GM18505 (cell line): ENCODE measurements around the gene CLASP2.

Experiments
- ATAC-seq: cut with Tn5 transposase; IDR thresholded peaks from one replicate; pipeline ENCODE4 v1.9.1; 2021; ENCODE audit not compliant: unreplicated experiment
- POLR2A ChIP-seq: IDR thresholded peaks from 4 replicates; pipeline ENCODE4 v1.6.1; 2011; ENCODE audit warnings: borderline replicate concordance; ENCODE audit not compliant: insufficient read depth, insufficient read length; ENCODE audit errors: extremely low read depth

Gene CLASP2

DNA sequence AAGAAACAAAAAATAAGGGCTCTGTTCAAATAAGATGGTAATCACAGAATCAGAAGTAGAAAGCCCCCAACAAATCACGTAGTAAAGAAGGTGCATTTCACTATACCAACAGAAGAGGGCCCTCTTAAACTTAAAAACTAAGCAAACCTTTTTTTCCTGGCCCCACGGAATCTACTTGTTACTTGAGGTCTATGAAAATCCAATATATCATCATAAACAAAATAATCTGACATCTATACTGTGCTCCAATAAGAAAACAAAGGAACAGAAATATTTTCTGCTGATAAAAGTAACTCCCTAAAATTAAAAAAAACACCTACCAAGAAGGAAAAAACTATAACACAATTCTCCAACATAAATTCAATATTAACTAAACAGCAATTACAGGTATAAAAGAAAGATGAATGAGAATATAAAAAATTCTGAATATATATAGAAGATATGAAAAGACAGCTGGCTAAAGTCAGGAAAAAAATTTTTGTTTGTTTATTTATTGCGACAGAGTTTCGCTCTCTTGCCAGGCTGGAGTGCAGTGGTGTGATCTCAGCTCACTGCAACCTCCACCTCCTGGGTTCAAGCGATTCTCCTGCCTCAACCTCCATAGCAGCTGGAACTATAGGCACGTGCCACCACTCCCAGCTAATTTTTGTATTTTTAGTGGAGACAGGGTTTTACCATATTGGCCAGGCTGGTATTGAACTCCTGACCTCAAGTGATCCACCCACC, 81.8 kb downstream of the CLASP2 start:
- no peak for ATAC-seq
- no peak for TF ChIP-seq POLR2A

DNA sequence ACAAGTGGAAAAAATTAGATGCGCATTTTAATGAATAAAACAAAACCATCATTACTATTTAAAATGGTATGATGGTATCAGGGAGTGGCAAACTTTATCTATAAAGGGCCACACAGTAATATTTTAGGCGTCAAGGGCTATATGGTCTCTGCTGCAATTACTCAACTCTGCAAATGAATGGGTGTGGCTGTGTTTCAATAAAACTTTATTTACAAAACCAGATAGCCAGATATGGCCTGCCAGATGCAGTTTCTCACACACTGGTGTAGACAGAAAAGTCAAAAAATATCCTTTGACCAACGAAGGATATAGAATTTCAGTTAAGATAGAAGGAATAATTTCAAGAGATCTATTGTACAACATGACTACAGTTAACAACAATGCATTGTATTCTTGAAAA, 83.8 kb downstream of the CLASP2 start:
- TF ChIP-seq POLR2A: no peak
- ATAC-seq: no peak

GRCh38 chr3:33629219-33629618, 88.8 kb downstream of the CLASP2 start:
- no peak for TF ChIP-seq POLR2A
- ATAC-seq: no peak

DNA sequence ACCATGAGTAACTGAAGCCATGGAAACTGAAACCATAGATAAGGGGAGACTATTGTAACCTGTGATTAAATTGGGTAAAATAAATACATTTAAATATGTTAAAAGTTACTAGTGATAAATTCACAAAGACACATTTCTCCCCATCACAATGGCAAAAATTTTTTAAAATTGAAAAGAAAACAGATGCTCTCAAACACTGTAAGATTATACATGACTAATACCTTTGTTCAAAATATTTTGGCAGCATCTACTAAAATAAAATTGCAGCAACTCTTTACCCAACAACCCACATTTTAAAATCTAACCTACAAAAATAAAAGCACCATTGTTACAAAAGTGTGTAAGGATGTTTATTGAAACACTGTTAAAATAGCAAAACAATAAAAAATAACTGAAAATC, 93.3 kb downstream of the CLASP2 start:
- no peak for ATAC-seq
- TF ChIP-seq POLR2A: no peak

- TF ChIP-seq POLR2A: no peak
- no peak for ATAC-seq
Observed at GRCh38 chr3:33613041-33613440, 105.0 kb downstream of the CLASP2 start.

DNA sequence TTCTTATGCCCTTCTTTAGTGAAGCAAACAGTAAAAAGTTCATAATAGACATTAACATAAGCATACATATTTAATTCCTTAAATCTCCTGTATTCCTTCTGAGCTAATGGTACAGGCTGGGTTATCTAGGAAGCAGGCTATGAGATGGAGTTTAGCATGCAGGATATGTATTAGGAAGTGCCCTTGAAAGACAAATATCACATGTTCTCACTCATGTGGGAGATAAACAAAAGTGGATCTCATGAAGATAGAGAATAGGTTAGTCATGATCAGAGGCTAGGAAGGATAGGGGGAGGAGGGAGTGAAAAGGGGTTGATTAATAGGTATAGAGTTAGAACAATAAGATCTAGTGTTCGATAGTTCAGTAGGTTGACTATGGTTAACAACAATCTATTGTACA, 105.4 kb downstream of the CLASP2 start:
- ATAC-seq: no peak

GRCh38 chr3:33602829-33603228, 115.2 kb downstream of the CLASP2 start:
- ATAC-seq: no peak
- TF ChIP-seq POLR2A: no peak

More for the DNA sequence above, 105.4 kb downstream of the CLASP2 start:
- no peak for TF ChIP-seq POLR2A

DNA sequence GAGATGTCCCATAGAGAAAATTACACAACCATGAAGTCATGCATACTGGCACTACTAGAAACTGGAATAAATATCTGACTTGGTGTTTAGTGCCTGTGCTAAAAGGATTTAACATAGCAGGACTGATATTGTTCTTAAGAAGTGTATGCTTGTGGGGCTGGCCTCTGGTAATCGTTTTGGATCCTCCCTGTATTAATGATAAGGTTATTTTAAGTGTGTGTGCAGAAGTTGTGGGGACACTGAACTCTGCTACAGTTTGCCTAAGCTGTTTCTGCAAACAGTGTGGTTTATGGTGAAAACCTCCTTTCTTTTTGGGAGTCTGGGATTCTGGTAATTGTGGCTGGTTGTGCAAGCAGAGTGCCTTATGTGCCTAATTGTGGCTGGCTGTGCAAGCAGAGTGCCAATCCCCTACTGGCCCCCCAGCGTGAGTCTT, 120.8 kb downstream of the CLASP2 start:
- TF ChIP-seq POLR2A: no peak
- no peak for ATAC-seq

- no peak for TF ChIP-seq POLR2A
- no peak for ATAC-seq
Observed at GRCh38 chr3:33592999-33593398, 125.1 kb downstream of the CLASP2 start.

GRCh38 chr3:33590541-33590940, 127.5 kb downstream of the CLASP2 start:
- ATAC-seq: no peak
- TF ChIP-seq POLR2A: no peak

- ATAC-seq: no peak
- TF ChIP-seq POLR2A: no peak
Observed at GRCh38 chr3:33586402-33586801, 131.7 kb downstream of the CLASP2 start.

DNA sequence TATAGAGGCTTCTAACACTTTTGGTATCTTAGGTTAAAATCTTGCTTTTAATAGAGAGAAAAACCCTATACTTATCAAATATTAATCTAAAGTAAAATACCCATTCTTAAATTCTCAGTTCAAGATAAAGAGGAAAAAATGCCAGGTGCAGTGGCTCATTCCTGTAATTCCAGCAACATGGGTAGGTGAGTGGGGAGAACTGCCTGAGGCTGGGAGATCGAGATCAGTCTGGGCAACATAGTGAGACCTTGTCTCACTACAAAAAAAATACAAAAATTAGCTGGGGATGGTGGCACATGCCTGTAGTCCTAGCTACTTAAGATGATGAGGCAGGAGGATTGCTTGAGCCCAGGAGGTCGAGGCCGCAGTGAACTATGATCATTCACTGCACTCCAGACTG, 135.8 kb downstream of the CLASP2 start:
- no peak for ATAC-seq
- TF ChIP-seq POLR2A: no peak

GRCh38 chr3:33581666-33582065, 136.4 kb downstream of the CLASP2 start:
- no peak for ATAC-seq
- no peak for TF ChIP-seq POLR2A

DNA sequence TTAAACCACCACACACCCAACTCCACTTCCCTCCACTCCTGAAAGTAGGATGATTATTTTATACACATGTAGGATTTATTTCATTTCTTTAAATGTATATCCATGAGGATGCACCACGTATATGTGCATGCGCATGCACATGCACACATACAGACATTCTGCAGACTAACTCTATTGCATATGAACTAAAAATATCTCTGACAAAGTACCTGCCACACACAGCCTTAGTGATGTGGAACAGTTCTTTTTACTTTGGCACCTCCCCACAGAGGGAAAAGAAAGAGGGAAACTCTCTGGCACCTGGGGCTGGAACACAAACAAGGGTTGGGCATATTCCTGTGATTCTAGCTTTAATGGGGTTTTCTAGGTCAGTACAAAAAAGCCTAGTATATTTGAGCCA, 138.2 kb downstream of the CLASP2 start:
- no peak for TF ChIP-seq POLR2A
- ATAC-seq: no peak

DNA sequence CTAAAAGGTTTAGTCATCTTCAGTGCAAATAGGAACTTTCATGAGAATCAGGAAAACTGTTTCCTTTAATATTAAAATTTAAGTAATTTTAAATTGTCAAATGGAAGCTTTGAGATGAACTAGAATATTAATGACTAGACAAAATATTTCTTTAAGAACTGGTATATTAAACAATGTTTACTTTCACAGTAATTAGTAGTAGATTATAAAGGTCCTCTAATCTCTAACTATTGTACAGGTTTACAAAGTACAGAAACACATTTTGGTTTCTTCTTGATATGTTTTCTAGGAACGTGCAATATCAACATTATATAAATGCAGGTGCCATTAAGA, 138.9 kb downstream of the CLASP2 start:
- ATAC-seq: no peak
- TF ChIP-seq POLR2A: no peak
